ENCODE results near the gene PLCG1.

DNA sequence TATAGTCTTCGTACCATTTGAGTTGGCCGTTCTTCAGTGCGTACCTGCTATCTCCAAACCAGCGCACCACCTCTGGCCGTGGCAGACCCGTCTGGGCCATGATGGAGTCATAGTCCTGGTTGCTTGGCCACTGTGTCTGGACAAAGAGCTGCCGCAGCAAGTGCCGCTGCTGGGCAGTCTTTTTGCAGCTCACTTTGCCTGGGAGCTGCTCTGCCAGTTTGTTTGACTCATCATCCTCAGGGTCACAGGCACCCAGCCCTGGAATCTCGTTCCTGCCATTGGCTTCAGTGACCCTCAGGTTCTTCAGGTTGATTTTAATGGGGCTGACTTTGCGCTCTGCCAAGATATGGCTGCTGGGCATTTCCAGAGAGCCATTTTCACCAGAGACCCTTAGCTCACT, 65.1 kb downstream of the PLCG1 start:
- TF ChIP-seq, protein P1, sequence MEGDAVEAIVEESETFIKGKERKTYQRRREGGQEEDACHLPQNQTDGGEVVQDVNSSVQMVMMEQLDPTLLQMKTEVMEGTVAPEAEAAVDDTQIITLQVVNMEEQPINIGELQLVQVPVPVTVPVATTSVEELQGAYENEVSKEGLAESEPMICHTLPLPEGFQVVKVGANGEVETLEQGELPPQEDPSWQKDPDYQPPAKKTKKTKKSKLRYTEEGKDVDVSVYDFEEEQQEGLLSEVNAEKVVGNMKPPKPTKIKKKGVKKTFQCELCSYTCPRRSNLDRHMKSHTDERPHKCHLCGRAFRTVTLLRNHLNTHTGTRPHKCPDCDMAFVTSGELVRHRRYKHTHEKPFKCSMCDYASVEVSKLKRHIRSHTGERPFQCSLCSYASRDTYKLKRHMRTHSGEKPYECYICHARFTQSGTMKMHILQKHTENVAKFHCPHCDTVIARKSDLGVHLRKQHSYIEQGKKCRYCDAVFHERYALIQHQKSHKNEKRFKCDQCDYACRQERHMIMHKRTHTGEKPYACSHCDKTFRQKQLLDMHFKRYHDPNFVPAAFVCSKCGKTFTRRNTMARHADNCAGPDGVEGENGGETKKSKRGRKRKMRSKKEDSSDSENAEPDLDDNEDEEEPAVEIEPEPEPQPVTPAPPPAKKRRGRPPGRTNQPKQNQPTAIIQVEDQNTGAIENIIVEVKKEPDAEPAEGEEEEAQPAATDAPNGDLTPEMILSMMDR (IDR thresholded peaks at IDR 0.05): no peak
- no peak for TF ChIP-seq POLR2A (IDR thresholded peaks at IDR 0.05)
